CD8-positive, alpha-beta memory T cell (primary cell): ENCODE results near the gene SLC25A45. TPM values are rescaled to one million over a fixed set of nuclear protein-coding genes. Genes with fewer than 3 reads are reported as not detected.

ENCODE experiments used
- CTCF ChIA-PET: fragments of 350-600 bp; sonication (Branson Sonifier 250); formaldehyde crosslinking; loops from one replicate; lab custom pipeline; 2021; ENCODE audit warnings: antibody characterized with exemption; lab: Charles Lee
- POLR2A ChIA-PET: fragments of 350-600 bp; sonication (Branson Sonifier 250); formaldehyde crosslinking; loops from one replicate; lab custom pipeline; 2021; ENCODE audit warnings: antibody characterized with exemption; lab: Charles Lee
- DNase-seq, 5 donors: peaks; one replicate each; pipeline versions ENCODE4 v3.0.0 to v3.0.0-alpha.2; 2020 to 2022; ENCODE audit warnings: mixed read lengths in 1 of 5
- H3K27ac ChIP-seq: one replicate; pipeline ENCODE4 v1.7.0; 2013; ENCODE audit warnings: low read depth, mild to moderate bottlenecking, low read length, moderate library complexity
- H3K27me3 ChIP-seq: 2 replicates; pipeline ENCODE4 v1.7.0; 2013; ENCODE audit warnings: low read length, mild to moderate bottlenecking; ENCODE audit not compliant: insufficient read depth, poor library complexity, severe bottlenecking
- H3K36me3 ChIP-seq: 2 replicates; pipeline ENCODE4 v1.7.0; 2013; ENCODE audit warnings: mild to moderate bottlenecking, low read length, moderate library complexity; ENCODE audit not compliant: insufficient read depth
- H3K4me1 ChIP-seq: 2 replicates; pipeline ENCODE4 v1.7.0; 2013; ENCODE audit warnings: mild to moderate bottlenecking, low read length, moderate library complexity; ENCODE audit not compliant: insufficient read depth
- H3K4me3 ChIP-seq: 2 replicates; pipeline ENCODE4 v1.7.0; 2013; ENCODE audit warnings: mild to moderate bottlenecking, low read length
- H3K9me3 ChIP-seq: 2 replicates; pipeline ENCODE4 v1.7.0; 2013; ENCODE audit warnings: mild to moderate bottlenecking, low read length
- H3K27ac Mint-ChIP-seq, 8 donors: one replicate each; pipeline ENCODE4 v1.8.0; 2020 to 2021; ENCODE audit warnings: mixed read lengths in 8 of 8, mild to moderate bottlenecking in 6 of 8, inconsistent platforms in 3 of 8, moderate library complexity in 3 of 8
- H3K27me3 Mint-ChIP-seq, 2 donors: one replicate each; pipeline ENCODE4 v1.8.0; 2020 to 2021; ENCODE audit warnings: mixed read lengths in 2 of 2, mild to moderate bottlenecking in 1 of 2, moderate library complexity in 1 of 2
- H3K36me3 Mint-ChIP-seq, 3 donors: one replicate each; pipeline ENCODE4 v1.8.0; 2020 to 2021; ENCODE audit warnings: mixed read lengths in 3 of 3, inconsistent platforms in 1 of 3, mild to moderate bottlenecking in 1 of 3
- H3K4me1 Mint-ChIP-seq, 3 donors: one replicate each; pipeline ENCODE4 v1.8.0; 2020 to 2021; ENCODE audit warnings: mixed read lengths in 3 of 3, inconsistent platforms in 1 of 3, mild to moderate bottlenecking in 1 of 3
- H3K4me3 Mint-ChIP-seq, 7 donors: one replicate each; pipeline ENCODE4 v1.8.0; 2020 to 2021; ENCODE audit warnings: mixed read lengths in 7 of 7, mild to moderate bottlenecking in 6 of 7, moderate library complexity in 4 of 7, inconsistent platforms in 2 of 7
- H3K9me3 Mint-ChIP-seq, 5 donors: one replicate each; pipeline ENCODE4 v1.8.0; 2020 to 2022; ENCODE audit warnings: mixed read lengths in 5 of 5, mild to moderate bottlenecking in 3 of 5, moderate library complexity in 2 of 5, inconsistent platforms in 1 of 5
- polyA plus RNA-seq: library from polyadenylated mRNA; unstranded; fragments of 300-500 nt; fragmentation: Illumina TruSeq; gene quantifications from one replicate; pipeline ENCODE4 v1.2.3, GENCODE V29; 2021
- total RNA-seq, 2 experiments: library from RNA; stranded (reverse); gene quantifications; one replicate each; pipeline ENCODE4 v1.2.3, GENCODE V29; 2021

The SLC25A45 gene
- total and polyA plus RNA-seq, 3 experiments from 2014 or later = 13.3 to 14.6 (median 13.8) TPM

DNA sequence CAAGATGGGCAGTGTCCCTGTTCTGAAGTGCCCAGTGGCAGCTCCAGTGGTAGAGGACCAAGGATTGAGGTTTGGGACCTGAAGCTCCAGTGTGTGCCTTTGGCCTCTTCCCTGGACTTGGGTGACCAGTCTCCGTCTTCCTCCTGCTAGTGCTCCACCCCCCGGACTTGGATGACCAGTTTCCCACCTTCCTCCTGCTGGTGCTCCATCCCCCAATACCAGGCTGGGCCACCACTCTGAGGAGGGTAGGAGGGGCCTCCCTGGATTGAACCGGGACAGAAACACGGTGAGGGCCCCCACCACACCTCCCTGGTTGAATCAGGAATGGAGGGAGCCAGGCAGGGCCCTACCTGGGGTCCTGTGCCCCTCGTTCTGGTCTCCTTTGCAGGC is 29.2 kb upstream of the SLC25A45 start:
- DNase-seq = no peak
- Mint-ChIP-seq H3K36me3 (peaks cover 0 to 58% (median 3%) of the 10 kb centered on the region in 3 donors), H3K27me3 (no peaks in the 10 kb centered on the region), H3K9me3 (no peaks in the 10 kb centered on the region), H3K27ac (no peak overlapping the region), H3K4me3 (no peak overlapping the region), H3K4me1 (peaks cover 12 to 17% (median 13%) of the 10 kb centered on the region in 3 donors)
- Histone ChIP-seq H3K36me3 (peaks cover 7% of the 10 kb centered on the region), H3K27me3 (no peaks in the 10 kb centered on the region), H3K9me3 (no peaks in the 10 kb centered on the region), H3K4me3 (no peak overlapping the region), H3K4me1 (peaks cover 10% of the 10 kb centered on the region), H3K27ac (no peak overlapping the region)
- ChIA-PET POLR2A (interaction anchor here (1.1 to 20.1 kb wide), 2 partner anchors 11 to 92 kb away, joined by 3 to 1366 read pairs; partner anchors contain the start of genes MALAT1 and NEAT1), CTCF (no interaction called here)

DNA sequence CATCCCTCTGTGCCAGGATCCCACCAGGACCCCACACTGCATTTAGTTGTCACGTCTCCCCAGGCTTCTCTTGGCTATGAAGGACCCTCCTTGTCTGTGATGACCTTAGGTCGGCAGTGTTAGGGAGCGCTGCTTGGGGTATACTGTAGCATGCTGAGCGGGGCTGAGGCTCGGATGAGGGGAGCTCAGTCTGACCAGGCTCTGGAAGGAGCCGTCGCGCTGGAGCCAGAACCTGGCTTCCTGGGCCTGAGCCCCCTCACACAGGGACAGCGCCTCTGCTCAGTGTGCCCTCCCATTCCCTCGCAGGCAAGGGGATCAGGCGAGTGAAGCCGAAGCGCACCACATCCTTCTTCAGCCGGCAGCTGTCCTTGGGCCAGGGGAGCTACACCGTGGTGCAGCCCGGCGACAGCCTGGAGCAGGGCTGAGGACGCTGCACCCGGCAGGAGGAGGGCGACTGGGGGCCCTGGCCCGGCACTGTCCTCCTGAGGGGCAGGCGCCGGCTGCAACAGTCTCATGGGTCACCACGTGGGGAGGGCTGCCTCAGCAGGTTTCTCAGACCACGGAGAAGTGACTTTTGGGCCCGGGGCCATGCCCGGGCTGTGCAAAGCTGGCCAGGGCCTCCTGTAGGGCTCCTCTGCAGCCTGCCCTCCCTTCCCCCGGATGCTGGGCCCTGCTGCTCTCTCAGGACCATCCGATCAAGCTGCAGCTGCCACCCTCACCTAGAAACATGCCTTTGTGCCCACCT is 28.7 kb upstream of the SLC25A45 start:
- no peak overlapping the region for H3K4me3 ChIP-seq
- POLR2A ChIA-PET = interaction anchor here (1.1 to 20.1 kb wide), 2 partner anchors 12 to 93 kb away, joined by 3 to 1366 read pairs; partner anchors contain the start of genes MALAT1 and NEAT1
- no peaks in the 10 kb centered on the region for H3K27me3 Mint-ChIP-seq
- peaks cover 7 to 11% (median 9%) of the 10 kb centered on the region in 3 donors for H3K4me1 Mint-ChIP-seq
- H3K36me3 ChIP-seq = peaks cover 7% of the 10 kb centered on the region
- H3K27ac ChIP-seq = no peak overlapping the region
- no peaks in the 10 kb centered on the region for H3K9me3 Mint-ChIP-seq
- no peaks in the 10 kb centered on the region for H3K27me3 ChIP-seq
- H3K4me3 Mint-ChIP-seq = no peak overlapping the region
- H3K4me1 ChIP-seq = peaks cover 4% of the 10 kb centered on the region
- no peak for DNase-seq
- peaks cover 0 to 59% (median 3%) of the 10 kb centered on the region in 3 donors for H3K36me3 Mint-ChIP-seq
- H3K9me3 ChIP-seq = no peaks in the 10 kb centered on the region
- CTCF ChIA-PET = no interaction called here
- H3K27ac Mint-ChIP-seq = no peak overlapping the region

DNA sequence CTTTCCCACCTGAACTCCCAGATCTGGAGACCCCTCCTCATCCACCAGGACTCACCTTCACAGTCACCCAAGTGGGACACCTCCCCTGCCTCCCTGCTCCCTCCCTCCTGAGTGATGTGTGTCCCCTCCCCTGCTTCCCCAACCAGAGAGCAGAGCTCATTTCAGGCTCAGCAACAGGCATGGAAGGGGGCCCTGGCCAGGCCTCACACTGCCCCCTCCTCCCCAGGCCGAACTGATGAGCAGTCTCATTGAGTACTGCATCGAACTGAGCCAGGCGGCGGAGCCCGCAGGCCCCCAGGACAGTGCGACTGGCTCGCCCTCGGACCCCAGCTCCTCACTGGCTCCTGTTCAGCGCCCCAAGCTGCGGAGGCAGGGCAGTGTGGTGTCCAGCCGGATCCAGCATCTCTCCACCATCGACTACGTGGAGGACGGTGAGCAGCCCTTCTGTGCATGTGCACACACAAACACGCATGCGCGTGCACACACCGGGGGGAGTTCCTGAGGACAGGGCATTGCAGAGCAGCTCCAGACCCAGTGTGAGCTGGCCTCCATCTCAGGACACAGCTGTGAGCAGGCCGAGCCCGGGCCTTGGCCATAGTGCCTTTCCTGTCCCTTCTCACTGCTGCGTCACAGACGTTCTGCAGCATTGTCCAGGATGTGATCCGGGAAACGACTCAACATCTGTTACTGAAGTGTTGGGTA is 22.3 kb upstream of the SLC25A45 start:
- Histone ChIP-seq H3K4me3 (no peak overlapping the region), H3K27me3 (no peaks in the 10 kb centered on the region), H3K36me3 (peaks cover 15% of the 10 kb centered on the region), H3K9me3 (no peaks in the 10 kb centered on the region), H3K4me1 (no peaks in the 10 kb centered on the region), H3K27ac (no peak overlapping the region)
- DNase-seq = no peak
- Mint-ChIP-seq H3K27me3 (no peaks in the 10 kb centered on the region), H3K27ac (peak overlapping the region in 2 of 8 donors; percentile 14 to 42), H3K4me1 (peaks cover 0 to 3% (median 0%) of the 10 kb centered on the region in 3 donors), H3K9me3 (no peaks in the 10 kb centered on the region), H3K36me3 (peaks cover 0 to 74% (median 3%) of the 10 kb centered on the region in 3 donors), H3K4me3 (no peak overlapping the region)
- CTCF ChIA-PET = interaction anchor here (1.3 to 3.8 kb wide), 4 partner anchors 11 to 183 kb away, joined by 3 to 15 read pairs (median 4); no protein-coding TSS in a partner anchor
- POLR2A ChIA-PET = interaction anchor here (0.6 to 0.7 kb wide), 2 partner anchors 35 to 91 kb away, joined by 3 read pairs; no protein-coding TSS in a partner anchor

DNA sequence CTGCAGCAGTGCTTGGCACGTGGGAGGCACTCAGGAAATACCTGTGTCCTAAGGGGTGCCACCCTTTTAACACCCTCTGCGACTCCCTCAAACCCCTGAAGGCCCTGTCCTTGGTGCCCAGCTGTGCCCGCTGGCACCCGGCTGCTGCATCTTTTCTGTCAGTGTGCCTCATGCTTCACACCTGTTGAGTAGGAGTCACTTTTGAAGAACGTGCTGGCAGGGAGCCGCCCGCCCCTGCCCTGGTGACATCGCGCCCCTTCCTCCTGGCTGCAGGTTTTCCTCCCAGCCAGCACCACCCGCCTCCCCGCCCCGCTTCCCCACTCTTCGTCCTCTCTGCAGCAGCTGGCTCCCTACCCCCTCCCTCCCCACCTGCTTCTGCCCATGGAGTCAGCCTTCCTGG is 21.8 kb upstream of the SLC25A45 start:
- peaks cover 0 to 3% (median 0%) of the 10 kb centered on the region in 3 donors for H3K4me1 Mint-ChIP-seq

DNA sequence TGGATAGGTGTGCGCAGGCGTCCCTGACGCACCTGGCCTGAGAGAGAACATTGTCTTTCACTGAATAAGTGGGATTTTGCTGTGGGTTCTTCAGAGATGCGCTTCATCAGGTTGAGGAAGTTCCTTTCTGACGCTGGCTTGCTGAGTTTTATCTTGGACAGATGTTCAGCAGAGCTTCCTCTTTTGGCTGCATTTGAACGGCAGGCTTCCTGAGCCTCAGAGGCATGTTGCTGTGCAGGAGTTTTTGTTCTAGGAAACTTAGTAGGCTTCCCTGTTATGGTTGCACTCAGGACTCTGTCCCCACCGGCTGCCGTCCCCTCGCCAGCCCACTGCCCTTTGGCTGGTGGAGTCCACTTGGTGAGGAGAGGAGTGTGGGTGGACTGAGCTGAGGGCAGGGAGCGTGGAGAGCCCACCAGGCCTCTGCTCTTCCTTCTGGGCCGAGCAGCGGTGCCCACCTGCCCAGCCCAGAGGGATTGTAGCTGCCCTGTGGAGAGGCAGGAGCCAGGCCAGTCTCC is 21.2 kb upstream of the SLC25A45 start:
- H3K9me3 Mint-ChIP-seq = no peaks in the 10 kb centered on the region
- peaks cover 0 to 3% (median 0%) of the 10 kb centered on the region in 3 donors for H3K4me1 Mint-ChIP-seq
- Histone ChIP-seq H3K4me3 (no peak overlapping the region), H3K36me3 (peaks cover 9% of the 10 kb centered on the region), H3K27me3 (no peaks in the 10 kb centered on the region), H3K9me3 (no peaks in the 10 kb centered on the region), H3K4me1 (no peaks in the 10 kb centered on the region), H3K27ac (peak overlapping the region; percentile 38)
- no peak overlapping the region for H3K4me3 Mint-ChIP-seq
- H3K36me3 Mint-ChIP-seq = peaks cover 0 to 71% (median 2%) of the 10 kb centered on the region in 3 donors
- no peak for DNase-seq
- ChIA-PET POLR2A (no interaction called here), CTCF (interaction anchor here (1.3 to 3.8 kb wide), 3 partner anchors 13 to 185 kb away, joined by 3 to 15 read pairs (median 4); no protein-coding TSS in a partner anchor)
- H3K27ac Mint-ChIP-seq = no peak overlapping the region
- H3K27me3 Mint-ChIP-seq = no peaks in the 10 kb centered on the region

More for the DNA sequence above, 21.8 kb upstream of the SLC25A45 start:
- Mint-ChIP-seq H3K9me3 (no peaks in the 10 kb centered on the region), H3K36me3 (peaks cover 0 to 74% (median 2%) of the 10 kb centered on the region in 3 donors), H3K27ac (no peak overlapping the region), H3K4me3 (no peak overlapping the region), H3K27me3 (no peaks in the 10 kb centered on the region)
- Histone ChIP-seq H3K27ac (peak overlapping the region; percentile 38), H3K36me3 (peaks cover 10% of the 10 kb centered on the region), H3K4me1 (no peaks in the 10 kb centered on the region), H3K27me3 (no peaks in the 10 kb centered on the region), H3K4me3 (no peak overlapping the region), H3K9me3 (no peaks in the 10 kb centered on the region)
- CTCF ChIA-PET = interaction anchor here (1.3 to 3.8 kb wide), 4 partner anchors 12 to 184 kb away, joined by 3 to 15 read pairs (median 4); no protein-coding TSS in a partner anchor
- DNase-seq = no peak
- POLR2A ChIA-PET = interaction anchor here (0.6 kb wide), 1 partner anchor 36 kb away, joined by 3 read pairs; no protein-coding TSS in a partner anchor

DNA sequence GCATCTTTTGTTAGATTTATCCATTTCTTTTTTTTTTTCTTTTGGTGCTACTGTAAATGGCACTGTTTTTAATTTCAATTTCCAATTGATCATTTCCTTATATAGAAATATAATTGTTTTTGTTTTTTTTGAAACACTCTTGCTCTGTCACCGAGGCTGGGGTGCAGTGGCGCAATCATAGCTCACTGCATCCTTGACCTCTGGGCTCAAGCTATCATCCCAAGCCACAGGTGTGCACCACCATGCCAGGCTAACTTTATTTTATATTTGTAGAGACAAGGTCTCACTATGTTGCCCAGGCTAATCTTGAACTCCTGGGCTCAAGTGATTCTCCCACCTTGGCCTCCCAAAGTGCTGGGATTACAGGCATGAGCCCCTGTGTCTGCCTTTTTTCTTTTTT is 20.3 kb upstream of the SLC25A45 start:
- no peak for DNase-seq
- H3K4me3 Mint-ChIP-seq = no peak overlapping the region
- peak overlapping the region in 1 of 8 donors; percentile 54 for H3K27ac Mint-ChIP-seq
- ChIA-PET POLR2A (no interaction called here), CTCF (no interaction called here)
- H3K4me3 ChIP-seq = no peak overlapping the region
- peaks cover 0 to 3% (median 0%) of the 10 kb centered on the region in 3 donors for H3K4me1 Mint-ChIP-seq
- H3K9me3 Mint-ChIP-seq = no peaks in the 10 kb centered on the region
- H3K9me3 ChIP-seq = no peaks in the 10 kb centered on the region
- H3K4me1 ChIP-seq = no peaks in the 10 kb centered on the region
- H3K36me3 Mint-ChIP-seq = peaks cover 0 to 72% (median 0%) of the 10 kb centered on the region in 3 donors
- H3K27me3 ChIP-seq = no peaks in the 10 kb centered on the region
- H3K36me3 ChIP-seq = peaks cover 9% of the 10 kb centered on the region
- H3K27ac ChIP-seq = no peak overlapping the region
- no peaks in the 10 kb centered on the region for H3K27me3 Mint-ChIP-seq

DNA sequence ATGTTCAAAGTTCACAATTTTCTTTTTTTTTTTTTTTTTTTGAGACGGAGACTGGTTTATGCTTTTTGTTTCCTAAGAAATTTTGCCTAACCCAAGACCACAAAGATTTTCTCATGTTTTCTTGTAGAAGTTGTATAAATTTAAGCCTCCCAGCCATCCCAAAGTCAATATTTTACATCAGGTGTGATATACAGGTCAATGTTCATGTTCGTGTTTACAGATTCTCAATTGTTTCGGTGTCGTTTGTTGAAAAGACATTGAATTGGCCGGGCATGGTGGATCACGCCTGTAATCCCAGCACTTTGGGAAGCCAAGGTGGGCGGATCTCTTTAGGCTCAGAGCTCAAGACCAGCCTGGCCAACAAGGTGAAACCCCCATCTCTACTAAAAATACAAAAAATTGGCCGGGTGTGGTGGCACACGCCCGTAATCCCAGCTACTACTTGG is 19.4 kb upstream of the SLC25A45 start:
- H3K27ac Mint-ChIP-seq = peak overlapping the region in 2 of 8 donors; percentile 36 to 43
- no peak overlapping the region for H3K4me3 ChIP-seq
- H3K27me3 ChIP-seq = no peaks in the 10 kb centered on the region
- DNase-seq = no peak
- H3K36me3 ChIP-seq = peaks cover 9% of the 10 kb centered on the region
- CTCF ChIA-PET = no interaction called here
- no peaks in the 10 kb centered on the region for H3K27me3 Mint-ChIP-seq
- H3K27ac ChIP-seq = no peak overlapping the region
- no peaks in the 10 kb centered on the region for H3K9me3 Mint-ChIP-seq
- no peak overlapping the region for H3K4me3 Mint-ChIP-seq
- no peaks in the 10 kb centered on the region for H3K4me1 ChIP-seq
- POLR2A ChIA-PET = interaction anchor here (0.7 kb wide), 1 partner anchor 42 kb away, joined by 3 read pairs; no protein-coding TSS in a partner anchor
- no peaks in the 10 kb centered on the region for H3K9me3 ChIP-seq
- H3K36me3 Mint-ChIP-seq = peaks cover 4 to 73% (median 4%) of the 10 kb centered on the region in 3 donors
- peaks cover 0 to 6% (median 1%) of the 10 kb centered on the region in 3 donors for H3K4me1 Mint-ChIP-seq
